Measurements from ENCODE around the gene VEPH1.

The VEPH1 gene

DNA sequence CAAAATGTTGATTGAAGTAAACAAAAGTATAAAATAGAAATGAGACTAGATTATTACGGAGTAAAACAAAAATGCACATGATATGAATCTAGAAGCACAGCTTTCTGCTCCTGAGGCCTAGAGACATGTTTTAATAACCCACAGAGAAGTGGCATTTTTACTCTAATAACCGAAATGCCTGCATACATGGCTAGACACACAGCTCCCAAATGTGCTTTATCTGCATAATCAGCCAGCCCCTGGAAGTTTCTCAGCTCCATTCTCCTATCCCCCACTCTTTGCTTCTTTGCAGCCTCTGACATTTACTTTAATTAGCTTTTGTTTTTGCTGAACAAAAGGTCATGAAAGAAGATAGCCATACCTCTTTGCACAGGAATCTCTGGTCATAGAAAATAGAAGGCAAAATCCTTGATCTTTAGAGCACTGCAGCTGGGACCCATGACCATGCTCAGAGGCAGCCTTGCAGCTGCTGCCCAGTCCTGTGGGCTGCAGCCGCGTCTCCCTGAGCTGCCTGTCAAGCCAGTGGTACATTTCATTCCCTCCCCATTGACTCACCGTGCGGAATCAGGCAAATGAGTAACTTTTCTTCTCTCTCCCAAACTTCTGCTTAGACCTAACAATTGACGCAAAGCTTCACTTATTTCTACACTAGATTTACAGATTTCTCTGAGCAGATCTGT, at the start of gene VEPH1:
Gene VEPH1, minus strand, starts transcription at position 501 of the 680 bp plus-strand sequence. CDS start 8,067 bp downstream, outside the sequence.
- no peak for DNase-seq (ENCODE audit: low read depth)

DNA sequence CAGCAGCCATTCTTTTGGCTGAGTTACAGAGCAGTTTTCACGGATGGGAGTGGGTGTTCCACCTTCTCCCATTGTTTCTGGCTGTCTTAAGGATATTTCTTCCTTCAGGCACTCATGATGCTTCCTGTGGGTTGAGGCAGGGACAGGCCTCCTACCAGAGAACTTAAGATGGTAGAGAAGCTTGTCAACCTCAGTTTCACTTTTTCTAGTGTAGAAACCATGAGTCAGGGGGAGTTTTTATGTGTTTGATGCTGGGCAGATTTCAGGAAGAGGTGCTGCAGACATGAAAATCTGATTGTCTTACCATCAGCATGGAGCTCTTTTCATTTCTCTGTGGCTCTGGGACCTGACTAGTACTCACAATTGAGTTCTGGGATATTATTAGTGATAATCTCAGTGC, 48.7 kb upstream of the VEPH1 start:
- DNase-seq (ENCODE audit: low read depth) = no peak

DNA sequence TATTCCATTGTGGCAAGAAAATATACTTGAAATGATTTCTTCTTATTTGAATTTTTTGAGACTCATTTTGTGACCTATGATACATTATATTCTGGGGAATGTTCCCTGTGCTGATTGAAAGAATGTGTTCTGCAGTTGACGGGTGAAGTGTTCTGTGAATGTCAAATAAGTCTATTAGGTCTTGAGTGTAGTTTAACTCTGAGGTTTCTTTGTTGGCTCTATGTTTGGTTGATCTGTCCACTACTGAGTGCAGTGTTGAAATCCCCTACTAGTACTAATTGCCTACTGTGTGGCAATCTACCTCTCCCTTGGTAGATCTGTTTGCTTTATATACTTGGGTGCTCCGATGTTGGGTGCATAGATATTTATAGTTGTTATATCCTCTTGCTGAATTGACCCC, 46.3 kb upstream of the VEPH1 start:
- DNase-seq (ENCODE audit: low read depth) = no peak

DNA sequence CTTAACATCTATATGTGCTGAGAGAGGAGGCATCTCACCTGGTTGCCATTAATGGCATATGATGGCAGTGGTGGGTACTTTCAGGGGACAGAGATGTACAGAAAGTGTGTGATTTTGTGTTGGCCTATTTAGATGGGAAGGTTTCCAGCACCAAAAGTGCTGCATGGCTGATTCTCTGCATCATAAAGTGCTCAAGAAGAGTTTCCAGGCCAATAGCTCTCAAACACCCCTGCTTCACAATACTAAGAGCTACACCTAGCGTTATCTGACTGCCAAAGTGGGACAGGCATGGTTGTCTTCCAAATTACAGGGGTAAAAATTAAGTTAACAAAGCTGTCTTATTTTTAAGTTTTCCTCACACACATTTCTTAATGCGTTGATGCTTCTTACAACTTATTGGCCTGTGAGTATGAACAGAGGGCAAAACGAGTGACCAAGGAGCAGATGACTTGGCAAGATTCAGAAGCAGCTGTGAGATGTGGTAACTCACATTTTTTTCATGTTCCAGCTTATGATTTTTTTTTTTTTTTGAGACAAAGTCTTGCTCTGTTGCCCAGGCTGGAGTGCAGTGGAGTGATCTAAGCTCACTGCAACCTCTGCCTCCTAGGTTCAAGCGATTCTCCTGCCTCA, 41.4 kb upstream of the VEPH1 start:
- no peak for DNase-seq (ENCODE audit: low read depth)

DNA sequence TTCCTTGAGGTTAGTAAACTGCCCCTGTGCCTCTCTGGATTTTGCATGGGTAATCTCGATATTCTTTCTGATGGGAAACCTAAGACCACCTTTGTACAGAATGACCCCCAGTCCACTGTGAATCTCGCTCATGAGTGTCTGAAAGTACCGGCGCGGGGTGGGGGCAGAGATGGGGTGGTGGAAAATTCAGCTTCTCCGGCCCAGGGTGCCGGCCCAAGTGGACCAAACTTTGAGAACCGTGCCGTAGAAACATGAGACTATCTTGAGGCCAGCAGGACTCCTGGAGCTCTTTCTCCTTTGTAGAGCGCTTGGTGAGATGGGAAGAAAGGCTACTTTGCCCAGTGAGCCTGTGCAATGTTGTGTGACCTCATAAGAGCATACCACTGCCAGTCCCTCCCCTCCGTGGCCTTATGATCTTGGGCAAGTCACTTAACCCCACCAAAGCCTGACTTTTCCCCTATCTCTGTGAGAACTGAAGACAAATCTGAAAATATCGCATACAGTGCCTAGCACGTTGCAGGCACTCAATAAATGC, 40.4 kb upstream of the VEPH1 start:
- DNase-seq (ENCODE audit: low read depth) = no peak

DNA sequence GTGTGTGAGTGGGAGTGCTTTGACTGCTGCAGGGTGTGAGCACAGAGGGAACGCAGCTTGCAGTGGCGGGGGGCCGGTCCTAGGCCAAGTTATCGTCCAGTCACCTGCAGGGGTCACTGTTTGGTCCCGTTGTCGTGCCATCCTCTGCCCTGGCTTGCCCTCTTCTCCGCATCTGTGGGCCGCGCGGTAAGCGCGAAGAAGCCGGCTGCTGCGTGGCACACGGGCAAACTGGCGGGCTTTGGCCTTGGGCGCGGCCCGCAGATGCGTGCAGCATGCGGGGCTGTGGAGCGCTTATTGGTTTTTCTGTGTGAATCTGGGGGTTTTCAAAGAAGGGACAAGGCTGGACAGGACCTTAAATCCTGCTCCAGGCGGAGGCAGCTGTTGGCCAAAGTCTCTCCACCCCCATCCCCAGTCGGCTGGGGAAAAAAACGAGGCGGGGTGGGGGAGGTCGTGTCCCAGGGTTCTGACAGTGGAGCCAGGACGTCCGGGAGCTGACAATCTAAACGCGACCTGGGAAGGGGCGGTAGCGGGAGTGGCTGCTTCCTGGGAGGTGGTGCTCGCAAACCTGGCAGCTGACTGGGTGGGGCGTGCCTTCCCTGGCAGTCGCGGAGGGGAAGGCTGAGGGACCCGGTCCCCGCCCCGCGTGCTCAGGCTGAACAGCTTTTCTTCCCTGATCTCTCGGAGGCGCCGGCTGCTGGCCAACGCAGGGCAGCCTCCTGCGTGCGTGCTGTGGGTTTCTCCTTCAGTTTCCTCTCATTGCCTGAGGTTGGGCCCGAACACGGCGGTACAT, 39.7 kb upstream of the VEPH1 start:
- no peak for DNase-seq (ENCODE audit: low read depth)

DNA sequence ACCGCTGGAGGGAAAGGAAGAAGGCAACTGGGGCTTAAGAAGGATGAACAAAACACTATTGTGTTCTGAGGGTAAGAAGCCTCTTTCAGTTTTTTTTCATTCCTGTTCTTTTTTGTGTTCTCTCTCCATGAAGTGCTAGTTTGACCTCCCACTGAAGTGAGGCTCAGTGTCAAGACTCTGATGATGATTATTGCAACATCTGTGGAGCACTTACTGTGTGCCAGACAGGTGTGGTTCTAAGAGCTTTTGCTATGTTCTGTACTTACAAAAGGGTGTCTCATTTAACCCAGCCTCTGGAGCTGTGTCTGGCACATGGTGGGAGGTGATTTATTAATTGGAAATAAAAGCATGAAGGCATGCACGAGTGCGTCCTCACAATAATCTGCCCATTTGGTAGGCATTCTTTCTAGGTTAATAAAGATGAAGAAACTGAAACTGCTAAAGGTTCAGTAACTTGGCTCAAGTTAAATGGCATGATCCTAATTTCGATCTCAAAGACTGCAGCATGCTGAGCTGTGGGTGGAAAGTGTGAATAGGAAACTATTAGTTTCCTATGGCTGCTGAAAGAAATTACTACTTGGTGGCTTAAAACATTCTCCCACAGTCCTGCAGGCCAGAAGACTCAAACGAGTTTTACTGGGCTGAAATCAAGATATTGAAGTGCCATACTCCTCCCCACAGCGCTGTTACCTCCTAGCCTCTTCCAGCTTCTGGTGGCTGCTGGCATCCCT, 38.5 kb upstream of the VEPH1 start:
- no peak for DNase-seq (ENCODE audit: low read depth)

DNA sequence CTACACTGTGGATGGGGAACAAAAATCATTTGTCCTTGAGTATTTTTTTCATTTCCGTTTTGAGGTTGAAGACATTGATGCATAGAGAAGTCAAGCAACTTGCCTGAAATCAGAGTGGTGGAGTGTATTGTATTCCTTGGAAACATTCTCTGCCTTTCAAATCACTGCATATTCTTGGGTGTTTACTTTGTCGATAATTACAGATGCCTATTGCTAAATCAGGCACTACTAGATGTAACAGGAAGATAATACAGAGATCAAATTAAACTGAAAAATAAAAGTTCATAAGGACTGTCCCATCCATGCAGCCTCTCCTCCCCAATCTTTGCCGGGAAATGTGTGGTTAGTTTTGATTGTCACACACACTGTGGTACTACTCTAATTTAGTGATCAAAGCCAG, 37.4 kb upstream of the VEPH1 start:
- DNase-seq (ENCODE audit: low read depth) = no peak

DNA sequence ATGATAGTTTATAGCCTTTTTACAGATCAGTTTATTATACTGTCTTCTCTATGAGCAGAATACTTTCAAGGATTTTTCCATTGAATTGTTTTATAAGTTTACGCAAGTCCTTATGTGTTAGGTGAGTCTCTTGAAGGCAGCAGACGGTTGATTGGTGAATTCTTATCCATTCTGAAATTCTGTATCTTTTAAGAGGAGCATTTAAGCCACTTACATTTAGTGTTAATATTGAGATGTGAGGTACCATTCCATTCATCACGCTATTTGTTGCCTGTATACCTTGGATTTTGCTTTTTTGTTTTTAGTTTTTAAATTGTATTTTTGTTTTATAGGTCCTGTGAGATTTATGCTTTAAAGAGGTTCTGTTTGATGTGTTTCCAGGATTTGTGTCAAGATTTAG, 32.5 kb upstream of the VEPH1 start:
- no peak for DNase-seq (ENCODE audit: low read depth)

DNA sequence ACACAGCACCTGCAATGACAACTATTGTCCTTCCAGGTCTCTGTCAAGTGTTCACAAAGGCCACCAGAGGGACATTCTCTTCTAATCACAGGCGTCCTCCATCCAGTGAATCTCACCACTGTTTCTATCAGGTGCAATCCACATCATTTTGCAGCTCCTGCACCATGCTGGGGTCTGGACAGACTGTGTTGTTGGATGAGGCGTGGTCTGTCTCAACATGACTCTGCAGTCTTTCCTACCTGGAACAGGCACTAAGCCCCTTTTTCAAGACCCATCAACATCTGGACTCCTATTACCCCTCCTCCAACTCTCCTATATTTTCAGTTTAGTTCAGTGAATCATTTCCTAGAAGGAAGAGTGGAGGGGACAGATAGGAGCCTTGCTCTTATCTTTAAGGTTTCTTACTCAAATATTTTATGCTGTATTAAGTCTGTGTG, 31.5 kb upstream of the VEPH1 start:
- DNase-seq (ENCODE audit: low read depth) = no peak

DNA sequence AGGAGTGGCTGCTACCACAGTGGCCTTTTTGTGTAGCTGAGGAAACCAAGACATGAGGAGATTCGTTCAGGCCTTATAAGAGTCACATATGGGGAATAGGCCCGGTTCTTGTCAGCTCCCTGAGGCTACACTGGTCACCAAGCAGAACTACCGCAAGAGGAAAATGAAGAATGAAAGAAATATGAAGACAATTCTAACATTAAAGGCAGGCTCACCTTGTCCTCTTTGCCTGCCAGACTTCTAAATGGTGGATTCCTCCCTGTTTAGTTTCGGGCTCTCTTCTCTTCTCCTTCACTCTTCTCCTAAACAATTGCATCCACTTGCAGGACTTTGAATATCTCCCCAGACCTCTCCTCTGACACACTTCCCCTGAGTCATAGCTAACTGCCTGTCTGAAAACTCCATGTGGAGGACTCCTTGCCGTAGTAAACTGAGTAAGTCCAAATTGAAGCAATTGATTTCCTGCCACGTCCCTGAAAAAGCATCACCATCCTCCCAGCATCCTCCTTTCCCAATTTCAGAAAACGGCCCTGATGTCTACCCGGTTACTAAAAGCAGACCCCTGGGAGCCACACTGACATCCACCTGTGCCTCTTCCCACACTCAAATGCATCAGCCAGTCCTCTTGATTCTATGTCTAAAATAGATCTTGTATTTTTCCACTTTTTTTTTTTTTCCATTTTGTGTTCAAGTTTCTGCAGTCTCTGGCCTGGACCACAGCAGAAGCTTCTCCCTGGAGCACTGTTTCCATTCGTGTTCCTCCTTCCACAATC, 30.3 kb upstream of the VEPH1 start:
- no peak for DNase-seq (ENCODE audit: low read depth)

DNA sequence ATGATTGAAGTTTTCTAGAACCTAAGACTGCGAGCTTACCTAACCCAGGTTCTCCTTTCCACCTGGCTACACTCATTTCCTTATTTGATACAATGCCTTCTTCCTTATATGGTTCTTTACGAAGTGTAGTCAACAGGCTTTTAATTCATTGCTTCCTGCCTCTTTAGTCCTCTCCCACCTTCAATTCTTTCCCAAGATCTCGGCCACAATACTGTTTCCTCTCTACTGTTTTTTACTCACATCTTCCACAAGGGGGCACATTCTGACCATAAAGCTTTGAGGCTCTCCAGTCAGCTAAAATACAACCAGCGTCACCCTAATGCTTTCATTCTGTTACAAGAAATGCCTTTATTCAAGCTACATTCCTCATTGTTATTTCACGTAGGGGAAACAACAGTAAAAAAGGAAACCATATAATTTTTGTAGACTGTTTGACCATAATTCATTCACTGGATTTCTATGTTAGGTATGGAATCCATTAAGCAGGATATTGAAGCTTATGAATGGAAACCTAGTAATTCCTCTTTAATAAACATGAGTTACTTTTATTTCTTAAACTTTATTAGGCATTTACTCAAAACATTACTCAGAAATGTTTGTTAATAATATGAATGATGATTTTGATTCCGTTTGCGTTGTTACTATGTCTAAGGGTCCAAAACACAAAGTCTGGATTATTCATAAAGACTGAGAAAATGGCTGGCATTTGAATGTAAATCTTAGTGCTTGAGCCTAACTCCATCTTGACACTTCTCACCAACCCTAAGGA, 29.5 kb upstream of the VEPH1 start:
- DNase-seq (ENCODE audit: low read depth) = no peak

DNA sequence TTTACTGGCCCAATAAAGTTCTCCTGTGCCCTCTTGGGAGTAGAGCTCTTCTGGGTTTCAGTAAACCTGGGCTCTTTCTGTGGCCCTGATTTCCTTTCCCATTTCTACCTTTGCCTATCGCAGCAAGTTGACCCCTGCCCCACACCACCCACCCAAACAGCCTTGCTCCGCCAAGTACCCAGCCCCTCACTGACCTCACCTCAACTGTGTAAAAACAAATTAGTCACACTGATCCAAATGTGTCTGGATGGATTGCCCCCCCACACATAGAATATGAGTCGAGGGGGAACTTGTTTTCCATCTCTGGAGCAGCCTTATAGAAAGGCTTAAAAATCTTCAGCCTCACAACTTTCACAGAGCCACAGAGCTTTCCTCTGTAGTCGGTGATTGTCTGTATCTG, 28.6 kb upstream of the VEPH1 start:
- no peak for DNase-seq (ENCODE audit: low read depth)

DNA sequence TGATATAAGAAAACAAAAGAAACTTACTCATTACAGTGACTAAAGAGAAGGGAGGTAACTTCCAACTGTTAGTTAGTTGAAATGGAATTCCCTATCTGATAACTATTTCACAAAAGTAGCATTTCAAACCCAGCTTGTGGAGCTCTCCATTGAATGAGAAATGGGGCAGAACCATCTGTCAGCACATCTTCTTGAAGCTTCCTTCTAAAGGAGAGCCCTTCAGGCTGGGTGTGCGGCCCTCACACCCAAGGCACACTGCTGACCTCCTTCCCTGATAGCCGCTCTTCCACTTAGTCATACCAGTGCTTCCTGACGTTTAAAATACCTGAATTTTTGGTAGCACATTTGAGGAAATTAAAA, 28.1 kb upstream of the VEPH1 start:
- DNase-seq (ENCODE audit: low read depth) = no peak

DNA sequence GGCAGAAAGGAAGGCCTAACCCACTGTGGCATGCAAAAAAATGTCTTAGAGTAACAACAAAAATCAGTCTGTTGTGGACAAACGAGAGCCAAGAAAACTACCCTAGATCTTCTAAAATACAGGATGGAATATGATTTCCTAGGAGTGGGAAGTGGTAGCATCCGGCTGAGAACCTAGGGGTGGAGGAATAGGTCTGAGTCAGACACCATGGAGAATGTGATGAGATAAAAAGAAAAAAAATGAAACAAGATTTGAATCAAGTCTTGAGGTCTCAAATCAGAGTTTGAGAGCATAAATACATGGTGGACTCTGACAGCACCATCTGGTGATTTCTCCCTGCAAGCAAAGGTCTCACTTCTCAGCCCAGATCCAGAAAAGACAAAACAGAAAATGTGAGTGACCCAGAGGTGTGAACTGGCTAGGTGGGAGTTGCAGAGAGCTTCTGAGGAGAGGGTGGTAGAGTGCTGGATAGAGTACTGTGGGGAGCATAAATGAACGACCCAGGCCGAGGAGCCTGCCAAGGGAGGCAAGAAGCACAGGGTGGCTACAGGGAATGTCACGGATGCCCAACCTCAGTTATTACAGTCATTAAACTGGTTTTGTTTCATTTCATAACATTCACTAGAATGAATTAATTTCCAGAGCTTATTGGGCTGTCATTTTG, 27.6 kb upstream of the VEPH1 start:
- DNase-seq (ENCODE audit: low read depth) = no peak

DNA sequence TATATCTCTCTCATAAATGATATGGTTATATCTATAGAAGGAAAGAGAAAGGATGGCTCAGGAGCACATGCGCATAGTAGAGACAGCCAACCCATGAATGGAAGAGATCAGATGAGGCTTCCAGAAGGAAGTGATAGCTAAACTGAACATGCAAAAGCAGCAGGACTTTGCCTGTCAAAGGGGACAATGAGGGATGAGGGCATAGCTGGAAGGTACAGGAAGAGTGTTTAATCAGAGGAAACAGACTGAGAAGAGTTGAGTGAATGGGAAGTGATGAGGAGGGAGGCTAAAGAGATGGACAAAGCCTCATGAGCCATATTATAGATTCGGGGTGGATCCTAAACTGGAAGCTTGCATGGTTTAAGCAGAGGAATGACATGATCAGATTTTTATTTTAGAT, 26.5 kb upstream of the VEPH1 start:
- DNase-seq (ENCODE audit: low read depth) = no peak

DNA sequence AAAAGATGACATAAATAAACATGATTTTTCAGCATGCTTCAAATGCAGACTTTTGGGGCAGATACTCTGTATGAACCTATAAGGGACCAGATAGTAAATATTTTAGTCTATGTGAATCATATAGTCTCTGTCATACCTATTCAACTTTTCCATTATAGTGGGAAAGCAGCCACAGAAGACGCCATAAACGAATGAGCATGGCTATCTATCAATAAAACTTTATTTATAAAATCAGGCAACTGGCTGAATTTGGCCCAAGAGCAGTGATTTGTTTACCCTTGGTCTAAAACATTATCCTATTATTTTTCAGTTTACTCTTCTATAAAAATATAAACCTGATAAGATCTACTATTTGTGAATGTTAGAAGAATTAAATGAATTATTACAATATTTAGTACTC, 25.9 kb upstream of the VEPH1 start:
- no peak for DNase-seq (ENCODE audit: low read depth)

DNA sequence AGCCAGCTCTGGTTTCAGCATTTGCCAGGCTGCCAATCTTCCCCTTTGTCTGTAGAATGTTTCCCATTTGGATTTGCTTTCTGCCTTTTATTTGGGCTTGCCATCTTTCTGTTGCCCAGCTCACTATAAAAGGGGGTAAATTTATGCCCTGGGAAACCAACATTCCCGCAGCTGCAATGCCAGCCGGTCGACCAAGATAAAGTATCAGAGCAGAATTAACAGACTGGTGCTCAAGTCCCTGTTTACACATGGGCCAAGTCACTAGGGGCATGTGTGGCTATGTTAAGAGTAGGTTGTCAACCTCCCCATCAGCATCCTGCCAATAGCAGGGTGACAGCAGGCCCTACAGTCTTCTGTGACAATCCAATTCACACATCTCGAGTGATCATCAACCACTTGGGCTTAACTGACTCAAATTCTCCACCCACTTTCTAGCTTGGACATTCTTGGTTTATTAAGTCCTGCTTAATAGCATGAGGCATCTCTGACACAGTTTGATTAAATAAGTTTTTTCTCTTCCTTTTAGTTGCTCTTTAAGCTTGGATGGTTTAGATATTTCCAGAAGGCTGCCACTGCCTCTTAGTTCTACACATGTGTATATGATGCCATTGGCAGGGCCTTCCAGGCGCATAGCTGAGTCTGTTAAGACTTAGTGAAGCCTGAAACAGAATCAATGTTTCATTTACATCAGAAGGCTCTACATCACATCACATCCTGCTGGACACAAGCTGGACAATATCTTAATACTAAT, 24.1 kb upstream of the VEPH1 start:
- DNase-seq (ENCODE audit: low read depth) = no peak

DNA sequence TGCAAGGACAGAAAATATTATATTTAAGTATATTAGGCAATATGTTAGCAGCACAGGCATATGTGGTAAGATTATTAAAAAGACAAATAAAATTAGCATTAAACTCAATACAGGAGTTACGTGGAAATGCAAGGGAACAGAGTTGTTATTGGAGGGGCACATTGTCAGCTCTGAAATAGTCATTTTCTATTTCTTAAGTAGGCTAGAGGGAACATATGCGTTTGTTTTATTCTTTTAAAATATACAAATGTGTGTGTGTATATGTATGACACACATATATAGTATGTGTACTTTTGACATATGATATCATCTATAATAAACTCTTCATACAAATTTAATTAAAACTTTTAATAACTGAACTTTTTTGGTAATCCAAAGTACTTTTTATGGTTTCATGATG, 22.8 kb upstream of the VEPH1 start:
- DNase-seq (ENCODE audit: low read depth) = no peak

DNA sequence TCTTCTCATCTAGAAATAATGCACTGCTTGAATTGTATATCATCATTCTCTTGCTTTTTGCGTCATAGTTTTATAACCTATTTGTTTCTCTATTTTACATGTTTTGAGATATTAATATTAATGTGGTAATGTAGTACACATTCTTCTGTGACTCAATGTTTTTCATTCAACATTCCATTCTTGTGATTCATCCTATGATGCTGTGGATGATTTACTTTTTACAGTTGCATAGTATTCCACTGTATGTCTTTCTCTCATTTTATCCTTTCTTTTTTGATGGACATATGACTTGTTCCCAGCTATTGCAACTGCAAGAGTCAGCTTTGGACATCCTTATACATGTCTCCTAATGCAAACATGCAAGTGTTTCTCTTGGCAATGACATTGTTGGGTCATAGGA, 20.6 kb upstream of the VEPH1 start:
- DNase-seq (ENCODE audit: low read depth) = no peak

Measured in activated T-cell treated with anti-CD3 and anti-CD28 coated beads for 1 hour (primary cell).